SJSA1 (cell line): Measurements from ENCODE around the gene HSP90AB1. TPM values are rescaled to one million over a fixed set of nuclear protein-coding genes. Genes with fewer than 3 reads are reported as not detected.

Source experiments
- DNase-seq, 2 experiments: peaks; one replicate each; pipeline ENCODE4 v3.0.0-alpha.2; 2015 to 2020; ENCODE audit warnings: low spot score in 2 of 2, low read depth in 1 of 2
- H3K27ac ChIP-seq: fragments of 250-450 bp; sonication (Bioruptor Pico); 2 replicates; pipeline ENCODE4 v1.5.1; 2020; ENCODE audit warnings: mild to moderate bottlenecking, moderate library complexity
- H3K27me3 ChIP-seq: fragments of 250-450 bp; sonication (Bioruptor Pico); replicated peaks from 2 replicates; pipeline ENCODE4 v1.5.1; 2020; ENCODE audit warnings: mild to moderate bottlenecking, moderate library complexity
- H3K36me3 ChIP-seq: fragments of 250-450 bp; sonication (Bioruptor Pico); 2 replicates; pipeline ENCODE4 v1.5.1; 2020; ENCODE audit warnings: mild to moderate bottlenecking
- H3K4me1 ChIP-seq: fragments of 250-450 bp; sonication (Bioruptor Pico); replicated peaks from 2 replicates; pipeline ENCODE4 v1.6.1; 2021; ENCODE audit warnings: mild to moderate bottlenecking
- H3K4me3 ChIP-seq: fragments of 250-450 bp; sonication (Bioruptor Pico); 2 replicates; pipeline ENCODE4 v1.5.1; 2020; ENCODE audit warnings: mild to moderate bottlenecking
- H3K9me3 ChIP-seq: fragments of 250-450 bp; sonication (Bioruptor Pico); replicated peaks from 2 replicates; pipeline ENCODE4 v1.5.1; 2020; ENCODE audit warnings: mild to moderate bottlenecking
- total RNA-seq: library from RNA; depleted of rRNA; stranded (reverse); fragments of >200 nt; shearing (Covaris generic); gene quantifications from 2 replicates; pipeline ENCODE4 v1.2.3, GENCODE V29; 2014

HSP90AB1 gene
- total RNA-seq, 1 experiment from 2014 or later, result 1,548 TPM

GRCh38 chr6:44257753-44258324 is 10.9 kb downstream of the HSP90AB1 start:
- peak overlapping the region; percentile 80 for H3K4me3 ChIP-seq
- DNase-seq, result no peak
- peaks cover 93% of the 10 kb centered on the region for H3K36me3 ChIP-seq
- peaks cover 22% of the 10 kb centered on the region for H3K4me1 ChIP-seq
- H3K27me3 ChIP-seq, result no peaks in the 10 kb centered on the region
- H3K9me3 ChIP-seq, result no peaks in the 10 kb centered on the region
- H3K27ac ChIP-seq, result peak overlapping the region; percentile 23

DNA sequence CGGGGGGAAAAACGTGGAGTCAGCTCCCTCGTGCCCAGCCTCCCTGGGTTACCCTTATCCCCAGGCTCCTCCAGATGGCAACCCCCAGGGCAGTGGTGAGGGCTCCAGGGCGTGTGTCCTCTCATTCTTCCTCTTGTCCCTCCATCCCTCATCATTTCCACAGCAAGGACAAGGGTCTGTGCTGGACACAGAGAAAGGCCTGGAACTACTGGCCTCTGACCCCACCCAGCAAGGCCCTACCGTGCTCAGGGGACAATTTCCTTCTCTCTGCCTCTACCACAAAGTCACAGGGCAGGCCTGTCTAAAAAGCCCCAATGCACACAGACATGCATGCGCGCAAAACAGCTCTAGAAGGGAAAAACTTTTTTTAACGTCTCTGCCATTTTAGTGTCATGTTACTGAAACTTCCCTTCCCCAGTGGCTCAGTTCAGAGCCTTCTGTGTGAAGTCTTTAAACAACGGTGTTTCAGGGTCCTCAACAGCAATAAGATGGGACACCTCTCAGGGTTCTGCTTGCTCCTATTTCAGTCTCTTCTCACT is 11.5 kb downstream of the HSP90AB1 start:
- no peaks in the 10 kb centered on the region for H3K27me3 ChIP-seq
- peaks cover 93% of the 10 kb centered on the region for H3K36me3 ChIP-seq

GRCh38 chr6:44258921-44259320 is 12.0 kb downstream of the HSP90AB1 start:
- Histone ChIP-seq H3K4me1 (peaks cover 33% of the 10 kb centered on the region), H3K4me3 (no peak overlapping the region), H3K9me3 (no peaks in the 10 kb centered on the region), H3K27me3 (no peaks in the 10 kb centered on the region), H3K36me3 (peaks cover 87% of the 10 kb centered on the region), H3K27ac (no peak overlapping the region)
- DNase-seq, result no peak

More for the DNA sequence above, 11.5 kb downstream of the HSP90AB1 start:
- no peaks in the 10 kb centered on the region for H3K9me3 ChIP-seq
- no peak for DNase-seq
- peaks cover 28% of the 10 kb centered on the region for H3K4me1 ChIP-seq
- no peak overlapping the region for H3K27ac ChIP-seq
- H3K4me3 ChIP-seq, result no peak overlapping the region

DNA sequence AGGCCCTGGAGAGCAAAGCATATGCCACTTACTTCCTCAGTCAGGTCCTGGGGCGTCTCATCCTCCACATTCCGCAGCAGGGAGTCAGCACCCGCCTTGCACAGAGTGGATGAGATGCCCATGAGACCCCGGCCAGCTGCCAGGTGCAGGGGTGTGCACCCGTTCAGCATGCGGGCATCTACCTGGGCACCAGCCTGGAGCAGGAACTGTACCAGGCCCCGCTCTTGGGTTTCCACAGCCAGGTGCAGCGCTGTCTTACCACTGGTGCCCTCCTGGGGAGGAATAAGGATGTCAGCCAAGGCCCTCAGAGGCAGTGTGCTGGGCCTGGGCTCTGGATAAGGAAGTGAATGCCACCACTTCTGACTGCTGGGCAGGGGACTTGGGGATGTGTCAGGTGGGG is 13.1 kb downstream of the HSP90AB1 start:
- peaks cover 43% of the 10 kb centered on the region for H3K4me1 ChIP-seq
- DNase-seq, result no peak
- H3K4me3 ChIP-seq, result no peak overlapping the region
- no peaks in the 10 kb centered on the region for H3K9me3 ChIP-seq
- peaks cover 77% of the 10 kb centered on the region for H3K36me3 ChIP-seq
- H3K27ac ChIP-seq, result no peak overlapping the region
- H3K27me3 ChIP-seq, result no peaks in the 10 kb centered on the region

DNA sequence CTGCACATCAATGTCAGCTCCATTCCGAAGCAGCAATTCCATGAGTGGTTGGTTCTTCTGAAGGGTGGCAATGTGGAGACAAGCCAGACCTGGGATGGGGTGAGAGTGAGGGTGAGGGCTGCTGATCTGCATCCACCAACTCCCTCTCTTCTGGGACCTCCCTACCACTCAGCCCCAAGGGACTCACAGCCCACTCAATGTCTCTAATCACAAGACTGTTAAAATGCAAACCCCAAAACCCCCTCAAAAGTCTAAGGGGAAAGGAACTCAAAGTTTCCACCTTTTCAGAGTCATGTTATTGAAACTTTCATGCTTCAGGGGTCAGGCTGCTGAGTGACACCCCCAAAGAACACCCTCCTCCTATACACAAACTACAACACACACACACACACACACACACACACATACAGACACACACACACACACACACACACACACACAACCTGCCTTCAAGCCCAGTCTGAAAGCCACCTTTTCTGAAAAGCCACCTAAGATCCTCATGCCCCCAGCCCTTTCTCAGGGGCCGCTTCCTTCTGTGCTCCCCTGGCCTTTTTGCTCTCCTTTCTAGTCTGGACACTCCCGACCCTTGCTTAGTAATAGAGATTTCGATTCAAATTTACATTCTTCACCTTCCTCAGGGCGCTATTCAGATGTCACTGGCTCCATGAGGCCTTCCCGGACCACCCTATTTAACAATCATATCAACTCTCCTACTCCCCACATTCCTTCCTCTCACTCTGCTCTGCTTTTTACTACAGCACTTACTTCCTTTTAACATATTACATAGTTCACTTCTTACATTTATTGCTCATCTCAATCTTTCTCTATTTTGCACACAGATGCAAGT is 13.8 kb downstream of the HSP90AB1 start:
- DNase-seq, result no peak
- Histone ChIP-seq H3K27ac (no peak overlapping the region), H3K4me1 (peaks cover 43% of the 10 kb centered on the region), H3K27me3 (no peaks in the 10 kb centered on the region), H3K9me3 (no peaks in the 10 kb centered on the region), H3K4me3 (no peak overlapping the region), H3K36me3 (peaks cover 70% of the 10 kb centered on the region)

- Histone ChIP-seq H3K9me3 (no peaks in the 10 kb centered on the region), H3K36me3 (peaks cover 61% of the 10 kb centered on the region), H3K4me1 (peaks cover 37% of the 10 kb centered on the region), H3K27me3 (no peaks in the 10 kb centered on the region), H3K4me3 (no peak overlapping the region), H3K27ac (no peak overlapping the region)
- DNase-seq, result no peak
These were observed 14.7 kb downstream of the HSP90AB1 start for GRCh38 chr6:44261581-44261980.

DNA sequence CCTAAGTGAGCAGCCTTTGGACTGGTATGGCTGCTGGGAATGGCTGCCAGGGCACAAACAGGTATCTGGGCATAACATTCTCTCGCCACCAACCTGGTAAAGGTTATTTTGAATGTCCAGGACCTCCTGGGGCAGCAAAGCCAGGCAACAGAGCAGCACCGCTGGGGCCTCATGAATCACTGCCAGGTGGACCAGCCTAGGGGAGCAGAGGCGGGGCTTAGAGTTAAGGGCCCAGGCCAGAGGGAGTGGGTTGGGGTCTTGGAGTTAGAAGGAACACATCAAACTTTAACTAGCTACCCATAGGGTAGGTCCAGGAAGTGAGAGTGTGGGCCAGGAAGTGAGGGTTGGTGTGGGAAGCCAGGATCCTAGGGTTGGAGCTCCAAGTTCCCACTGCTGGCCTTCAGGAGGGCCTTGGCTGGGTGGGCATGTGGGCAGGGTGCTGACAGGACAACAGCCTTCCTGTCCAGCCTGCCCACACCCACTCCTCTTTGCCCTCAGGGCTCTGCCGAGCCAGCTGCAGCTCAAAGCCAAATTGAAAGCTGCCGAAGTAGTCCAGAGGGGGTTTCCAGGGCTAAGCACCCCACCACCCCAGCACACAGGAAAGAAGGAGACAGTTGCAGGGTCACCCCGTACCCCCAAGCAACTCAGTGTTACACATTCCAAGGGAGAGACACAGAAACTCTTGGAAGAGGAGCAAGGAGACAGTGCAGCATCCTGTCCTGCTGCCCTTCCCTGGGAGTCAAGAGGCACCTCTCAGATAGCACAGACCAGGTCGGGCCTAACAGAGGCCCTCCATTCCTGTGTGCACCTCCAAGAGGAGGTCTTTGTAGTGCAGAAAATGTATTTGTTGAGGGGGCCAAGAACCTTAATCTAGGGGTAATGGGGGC is 15.8 kb downstream of the HSP90AB1 start:
- Histone ChIP-seq H3K4me1 (peaks cover 32% of the 10 kb centered on the region), H3K4me3 (peak overlapping the region; percentile 67), H3K9me3 (no peaks in the 10 kb centered on the region), H3K27ac (peak overlapping the region; percentile 42), H3K27me3 (no peaks in the 10 kb centered on the region), H3K36me3 (peaks cover 54% of the 10 kb centered on the region)
- DNase-seq, result no peak

DNA sequence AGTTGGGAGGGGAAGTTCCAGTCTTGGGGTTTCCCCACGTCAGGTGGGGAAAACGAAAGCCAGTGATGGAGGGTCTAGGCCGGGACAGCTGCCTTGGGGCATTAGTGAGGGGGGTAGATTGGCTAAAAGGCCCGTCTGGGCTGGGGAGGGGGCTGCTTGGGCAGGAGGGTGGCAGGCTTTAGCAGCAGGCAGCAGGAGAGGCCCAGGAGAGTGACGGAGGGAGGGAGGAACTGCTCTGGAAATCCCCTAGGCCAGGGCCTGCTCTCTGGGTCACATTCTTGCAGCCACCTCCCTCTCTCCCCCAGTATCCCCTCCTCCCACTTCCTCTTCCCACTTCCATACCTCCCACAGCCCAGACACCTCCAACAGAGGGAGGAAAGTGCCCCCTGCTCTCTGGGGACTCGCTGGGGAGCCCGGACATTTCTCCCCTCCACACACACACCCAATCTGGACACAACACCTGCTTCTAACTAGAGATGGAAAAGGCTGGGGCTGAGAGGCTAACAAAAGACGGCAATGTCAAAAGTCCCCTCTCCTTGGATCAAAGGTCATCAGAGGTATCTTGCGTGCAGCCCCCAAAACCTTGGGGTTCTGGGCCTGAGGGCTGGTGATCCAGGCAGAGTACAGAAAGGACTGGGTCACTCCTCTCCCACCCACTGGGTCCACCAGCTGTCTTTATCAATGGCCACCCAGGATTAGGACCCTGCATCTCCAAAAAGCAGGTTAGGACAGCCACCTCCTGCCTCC is 16.6 kb downstream of the HSP90AB1 start:
- H3K9me3 ChIP-seq, result no peaks in the 10 kb centered on the region
- H3K27ac ChIP-seq, result peak overlapping the region; percentile 42
- peak; percentile 47 to 76 for DNase-seq
- H3K4me1 ChIP-seq, result peaks cover 27% of the 10 kb centered on the region
- peaks cover 2% of the 10 kb centered on the region; the same call in 1 of the 2 replicates for H3K27me3 ChIP-seq
- peak overlapping the region; percentile 67 for H3K4me3 ChIP-seq
- H3K36me3 ChIP-seq, result peaks cover 46% of the 10 kb centered on the region

GRCh38 chr6:44264154-44265006 is 17.5 kb downstream of the HSP90AB1 start:
- Histone ChIP-seq H3K27ac (no peak overlapping the region), H3K4me1 (peaks cover 27% of the 10 kb centered on the region), H3K9me3 (no peaks in the 10 kb centered on the region), H3K27me3 (peaks cover 10% of the 10 kb centered on the region), H3K4me3 (peak overlapping the region; percentile 67), H3K36me3 (peaks cover 38% of the 10 kb centered on the region)
- DNase-seq, result no peak

DNA sequence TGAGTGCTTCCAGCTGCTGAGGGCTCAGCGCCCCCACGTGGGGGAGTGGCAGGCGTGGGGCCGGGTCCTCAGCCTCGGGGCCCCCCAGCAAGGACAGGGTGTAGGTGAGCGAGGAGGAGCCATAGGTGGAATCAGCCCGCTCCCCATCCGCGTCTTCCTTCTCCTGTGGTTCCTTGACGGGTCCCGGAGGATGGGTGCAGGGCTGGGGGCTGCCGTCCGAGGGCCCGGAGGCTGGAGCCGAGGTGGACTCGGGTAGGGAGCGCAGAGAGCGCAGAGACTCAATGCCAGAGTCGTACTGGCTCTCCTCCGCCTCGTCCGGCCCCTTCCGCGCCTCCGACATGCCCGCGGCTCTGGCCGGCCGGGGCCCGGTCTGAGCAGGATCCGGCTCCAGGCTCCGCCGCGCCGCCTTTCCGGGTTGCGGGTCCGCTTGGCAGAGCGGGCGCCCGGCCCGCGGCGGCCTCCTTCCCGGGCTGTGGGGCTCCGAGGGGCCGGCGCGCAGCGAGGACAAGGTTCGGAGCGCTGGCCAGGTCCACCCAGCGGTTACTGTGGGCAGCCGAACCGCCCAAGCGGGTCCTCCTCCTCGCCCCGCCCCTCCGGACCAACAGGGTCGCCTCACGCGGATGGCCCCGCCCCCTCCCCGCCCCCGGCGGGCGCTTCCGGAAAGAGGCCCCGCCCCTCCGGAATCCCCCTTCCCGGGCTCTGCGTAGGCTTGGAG is 18.3 kb downstream of the HSP90AB1 start, which contains the start of gene NFKBIE:
Gene NFKBIE, minus strand, starts transcription at position 545 of the 715 bp plus-strand sequence. Its CDS starts 205 bp downstream, at position 340.
- peak; percentile 87 to 97 for DNase-seq
- Histone ChIP-seq H3K4me1 (peaks cover 27% of the 10 kb centered on the region), H3K27ac (peak within 1 kb of the TSS; percentile 50), H3K36me3 (peaks cover 32% of the 10 kb centered on the region), H3K27me3 (peaks cover 18% of the 10 kb centered on the region), H3K9me3 (no peaks in the 10 kb centered on the region), H3K4me3 (peak within 1 kb of the TSS; percentile 67)

DNA sequence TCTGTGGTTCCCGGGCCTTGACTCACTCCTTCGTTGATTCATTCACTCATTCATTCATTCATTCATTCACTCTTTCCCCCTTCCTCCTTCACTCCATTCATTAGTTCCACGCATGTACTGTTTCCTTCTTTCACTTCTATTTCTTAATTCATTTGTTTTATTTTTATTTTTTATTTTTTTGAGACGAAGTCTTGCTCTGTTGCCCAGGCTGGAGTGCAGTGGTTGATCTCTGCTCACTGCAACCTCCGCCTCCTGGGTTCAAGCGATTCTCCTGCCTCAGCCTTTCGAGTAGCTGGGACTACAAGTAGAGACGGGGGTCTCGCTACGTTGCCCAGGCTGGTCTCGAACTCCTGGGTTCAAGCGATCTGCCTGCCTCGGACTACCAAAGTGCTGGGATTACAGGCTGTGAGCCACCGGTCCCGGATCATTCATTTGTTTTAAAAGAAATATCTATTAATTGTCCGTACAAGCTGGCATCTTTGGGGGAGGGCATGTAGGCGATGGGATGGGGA is 18.9 kb downstream of the HSP90AB1 start:
- peaks cover 18% of the 10 kb centered on the region for H3K27me3 ChIP-seq
- DNase-seq, result no peak
- H3K4me1 ChIP-seq, result peaks cover 27% of the 10 kb centered on the region
- H3K4me3 ChIP-seq, result no peak overlapping the region
- no peaks in the 10 kb centered on the region for H3K9me3 ChIP-seq
- H3K36me3 ChIP-seq, result peaks cover 26% of the 10 kb centered on the region
- H3K27ac ChIP-seq, result no peak overlapping the region
